ENCODE data around the gene MFGE8. TPM values are rescaled to one million over a fixed set of nuclear protein-coding genes. Genes with fewer than 3 reads are reported as not detected.

The MFGE8 gene
- total RNA-seq, 6 donors from 2014 or later: 87.8 to 423 (median 144) TPM

- 35 to 44% methylated on average over 8 to 10 of the region's 10 CpGs for WGBS, 2 donors
- peaks cover 4 to 15% (median 7%) of the 10 kb centered on the region in 4 donors for H3K4me1 ChIP-seq
- TF ChIP-seq POLR2A (IDR thresholded peaks at IDR 0.05) (no peak), CTCF (IDR thresholded peaks at IDR 0.05) (peak; percentile 92 to 96 (median 94))
- no peak overlapping the region for H3K4me3 ChIP-seq
- no peaks in the 10 kb centered on the region for H3K27me3 ChIP-seq
- DNase-seq (peak in 1 of 2 donors; percentile 76), ATAC-seq (ENCODE audit: low FRiP score in 2 of 2) (peak; percentile 77 to 91)
- H3K9me3 ChIP-seq: no peaks in the 10 kb centered on the region
- H3K36me3 ChIP-seq: peaks cover 0 to 77% (median 24%) of the 10 kb centered on the region in 4 donors
- no peak overlapping the region for H3K27ac ChIP-seq
Measured at GRCh38 chr15:88904624-88905327, 8.4 kb downstream of the MFGE8 start.

GRCh38 chr15:88904257-88904623 lies 8.9 kb downstream of the MFGE8 start:
- peaks cover 4 to 12% (median 7%) of the 10 kb centered on the region in 4 donors for H3K4me1 ChIP-seq
- ATAC-seq (ENCODE audit: low FRiP score in 2 of 2) (no peak), DNase-seq (no peak)
- H3K4me3 ChIP-seq: no peak overlapping the region
- 75 to 87% methylated on average over 2 of the region's 2 CpGs for WGBS, 2 donors
- no peak overlapping the region for H3K27ac ChIP-seq
- H3K36me3 ChIP-seq: peaks cover 0 to 75% (median 23%) of the 10 kb centered on the region in 4 donors
- H3K9me3 ChIP-seq: no peaks in the 10 kb centered on the region
- TF ChIP-seq EP300 (IDR thresholded peaks at IDR 0.05) (no peak), CTCF (IDR thresholded peaks at IDR 0.05) (no peak), POLR2AphosphoS5 (IDR thresholded peaks at IDR 0.05) (no peak), POLR2A (IDR thresholded peaks at IDR 0.05) (no peak)
- no peaks in the 10 kb centered on the region for H3K27me3 ChIP-seq

GRCh38 chr15:88902846-88903245 lies 10.3 kb downstream of the MFGE8 start:
- Histone ChIP-seq H3K27ac (no peak overlapping the region), H3K36me3 (peaks cover 0 to 66% (median 18%) of the 10 kb centered on the region in 4 donors)
- 92 to 100% methylated on average over 2 of the region's 2 CpGs for WGBS, 2 donors

GRCh38 chr15:88902221-88902835 lies 10.9 kb downstream of the MFGE8 start:
- Histone ChIP-seq H3K27ac (no peak overlapping the region), H3K4me1 (peaks cover 8 to 12% (median 12%) of the 10 kb centered on the region in 4 donors), H3K4me3 (no peak overlapping the region), H3K9me3 (no peaks in the 10 kb centered on the region), H3K27me3 (no peaks in the 10 kb centered on the region), H3K36me3 (peaks cover 0 to 64% (median 18%) of the 10 kb centered on the region in 4 donors)
- no peak for ATAC-seq (ENCODE audit: low FRiP score in 2 of 2)
- 66 to 87% methylated on average over 4 to 6 of the region's 6 CpGs for WGBS, 2 donors
- no peak for TF ChIP-seq EP300 (IDR thresholded peaks at IDR 0.05)
- no peak for TF ChIP-seq CTCF (IDR thresholded peaks at IDR 0.05)
- no peak for TF ChIP-seq POLR2AphosphoS5 (IDR thresholded peaks at IDR 0.05)
- no peak for TF ChIP-seq POLR2A (IDR thresholded peaks at IDR 0.05)
- no peak for DNase-seq

More at GRCh38 chr15:88902846-88903245, 10.3 kb downstream of the MFGE8 start:
- TF ChIP-seq EP300 (IDR thresholded peaks at IDR 0.05) (no peak), CTCF (IDR thresholded peaks at IDR 0.05) (no peak), POLR2AphosphoS5 (IDR thresholded peaks at IDR 0.05) (no peak), POLR2A (IDR thresholded peaks at IDR 0.05) (no peak)
- no peak for DNase-seq
- Histone ChIP-seq H3K9me3 (no peaks in the 10 kb centered on the region), H3K27me3 (no peaks in the 10 kb centered on the region), H3K4me1 (peaks cover 4 to 7% (median 7%) of the 10 kb centered on the region in 4 donors), H3K4me3 (no peak overlapping the region)
- ATAC-seq (ENCODE audit: low FRiP score in 2 of 2): no peak
